Natural killer cell (primary cell): ENCODE data around the gene HOXD13. TPM values are rescaled to one million over a fixed set of nuclear protein-coding genes. Genes with fewer than 3 reads are reported as not detected.

Experiments used
- ATAC-seq, 3 donors: fragments of 150-1000 bp in 2 of 3; fragments of 200-7000 bp in 1 of 3; cut with Tn5 transposase; 1 replicate in 1 of 3; 2 replicates in 2 of 3; pipeline ENCODE4 v1.10.0; 2021; ENCODE audit warnings: mild to moderate bottlenecking in 2 of 3, moderate library complexity in 2 of 3
- DNase-seq, 2 donors: peaks; one replicate each; pipeline versions ENCODE4 v3.0.0 to v3.0.0-alpha.2; 2013 to 2021; ENCODE audit warnings: mixed read lengths in 1 of 2
- H3K27ac ChIP-seq: one replicate; pipeline ENCODE4 v1.5.1; 2013; ENCODE audit warnings: mild to moderate bottlenecking, low read length
- H3K27me3 ChIP-seq: one replicate; pipeline ENCODE4 v1.6.1; 2013; ENCODE audit warnings: low read length; ENCODE audit not compliant: control insufficient read depth, insufficient read depth
- H3K36me3 ChIP-seq: one replicate; pipeline ENCODE4 v1.6.1; 2013; ENCODE audit warnings: low read length; ENCODE audit not compliant: control insufficient read depth, insufficient read depth
- H3K4me1 ChIP-seq: one replicate; pipeline ENCODE4 v1.6.1; 2013; ENCODE audit warnings: low read length; ENCODE audit not compliant: control insufficient read depth, insufficient read depth
- H3K4me3 ChIP-seq: one replicate; pipeline ENCODE4 v1.5.1; 2013; ENCODE audit warnings: low read length
- H3K9me3 ChIP-seq: one replicate; pipeline ENCODE4 v1.6.1; 2013; ENCODE audit warnings: low read length; ENCODE audit not compliant: control insufficient read depth, insufficient read depth
- H3K27ac Mint-ChIP-seq, 2 donors: one replicate each; pipeline ENCODE4 v1.8.0; 2022; ENCODE audit warnings: mild to moderate bottlenecking in 2 of 2, mixed read lengths in 2 of 2, moderate library complexity in 1 of 2
- H3K27me3 Mint-ChIP-seq, 2 donors: one replicate each; pipeline ENCODE4 v1.8.0; 2022; ENCODE audit warnings: low read depth in 2 of 2, mixed read lengths in 2 of 2
- H3K36me3 Mint-ChIP-seq: one replicate; pipeline ENCODE4 v1.8.0; 2022; ENCODE audit warnings: mixed read lengths
- H3K4me1 Mint-ChIP-seq, 2 donors: one replicate each; pipeline ENCODE4 v1.8.0; 2022; ENCODE audit warnings: mixed read lengths in 2 of 2
- H3K4me3 Mint-ChIP-seq: one replicate; pipeline ENCODE4 v1.8.0; 2022; ENCODE audit warnings: mild to moderate bottlenecking, moderate library complexity, mixed read lengths
- H3K9me3 Mint-ChIP-seq, 2 donors: one replicate each; pipeline ENCODE4 v1.8.0; 2022; ENCODE audit warnings: mixed read lengths in 2 of 2
- CTCF ChIP-seq: fragments of 200-600 bp; IDR thresholded peaks from one replicate; pipeline ENCODE4 v1.8.0; 2022; ENCODE audit warnings: antibody characterized with exemption
- WGBS: methylation state at CpG from one replicate; pipeline ENCODE4 v1.1.7; 2013; ENCODE audit warnings: missing lambda C conversion rate; ENCODE audit not compliant: insufficient coverage; 5-methylcytosine and 5-hydroxymethylcytosine counted together
- intact Hi-C: fragments of 100-400 bp; cut with micrococcal nuclease; formaldehyde crosslinking; loops from one replicate; pipeline ENCODE4 v1.14.2; 2022
- total RNA-seq, 4 donors: library from RNA; stranded (reverse); fragments of 120-200 nt in 1 of 4; gene quantifications; one replicate each; pipeline versions ENCODE4 v1.2.3 to v1.2.4, GENCODE V29; 2013 to 2022

The HOXD13 gene
- total RNA-seq, 3 donors from 2014 or later (not counting 1 experiment from before 2014, with no cell fraction given): not detected

GRCh38 chr2:176122052-176122682 is 29.6 kb downstream of the HOXD13 start:
- H3K27ac Mint-ChIP-seq: no peak overlapping the region
- no peak overlapping the region for H3K27ac ChIP-seq
- H3K9me3 Mint-ChIP-seq: peaks cover 2% of the 10 kb centered on the region in 2 donors
- DNase-seq (no peak), ATAC-seq (peak in 2 of 3 donors; percentile 31 to 45)
- peaks cover 8% of the 10 kb centered on the region for H3K9me3 ChIP-seq
- peak overlapping the region; percentile 80 for H3K4me3 Mint-ChIP-seq
- H3K36me3 Mint-ChIP-seq: peaks cover 14% of the 10 kb centered on the region
- peaks cover 9 to 11% of the 10 kb centered on the region in 2 donors for H3K4me1 Mint-ChIP-seq
- H3K4me3 ChIP-seq: no peak overlapping the region
- 7% methylated on average over 43 of the region's 47 CpGs for WGBS
- peaks cover 86% of the 10 kb centered on the region for H3K27me3 ChIP-seq
- intact Hi-C loops: loop anchor here (5.0 kb wide), 1 partner anchor 35 kb away; no protein-coding TSS in a partner anchor
- no peaks in the 10 kb centered on the region for H3K36me3 ChIP-seq
- no peak for TF ChIP-seq CTCF
- peaks cover 78 to 79% of the 10 kb centered on the region in 2 donors for H3K27me3 Mint-ChIP-seq
- H3K4me1 ChIP-seq: peaks cover 13% of the 10 kb centered on the region

GRCh38 chr2:176122683-176123410 is 30.3 kb downstream of the HOXD13 start, which contains the start of gene HOXD9:
Gene HOXD9 (plus strand): TSS chr2:176122719. CDS start chr2:176122769, 50 bp downstream.
- peak in 1 of 2 donors; percentile 45 for DNase-seq
- WGBS: 5% methylated on average over 84 of the region's 84 CpGs
- peaks cover 13% of the 10 kb centered on the region for H3K36me3 Mint-ChIP-seq
- Histone ChIP-seq H3K27me3 (peaks cover 86% of the 10 kb centered on the region), H3K4me1 (peaks cover 13% of the 10 kb centered on the region), H3K4me3 (no peak within 1 kb of the TSS), H3K9me3 (peaks cover 8% of the 10 kb centered on the region), H3K27ac (no peak within 1 kb of the TSS), H3K36me3 (no peaks in the 10 kb centered on the region)
- peak in 2 of 3 donors; percentile 61 to 71 for ATAC-seq
- intact Hi-C loops: loop anchor here (5.0 kb wide), 1 partner anchor 36 kb away; no protein-coding TSS in a partner anchor
- H3K9me3 Mint-ChIP-seq: peaks cover 2% of the 10 kb centered on the region in 2 donors
- H3K4me1 Mint-ChIP-seq: peaks cover 11% of the 10 kb centered on the region in 2 donors
- no peak for TF ChIP-seq CTCF
- H3K4me3 Mint-ChIP-seq: peak within 1 kb of the TSS; percentile 80
- peaks cover 78 to 80% of the 10 kb centered on the region in 2 donors for H3K27me3 Mint-ChIP-seq
- no peak within 1 kb of the TSS for H3K27ac Mint-ChIP-seq

- no peak overlapping the region for H3K27ac Mint-ChIP-seq
- H3K4me3 Mint-ChIP-seq: peak overlapping the region; percentile 45
- no peaks in the 10 kb centered on the region for H3K36me3 ChIP-seq
Measured at GRCh38 chr2:176123411-176124109, 31.0 kb downstream of the HOXD13 start.

More at GRCh38 chr2:176123411-176124109, 31.0 kb downstream of the HOXD13 start:
- peaks cover 86% of the 10 kb centered on the region for H3K27me3 ChIP-seq
- H3K4me1 ChIP-seq: peaks cover 17% of the 10 kb centered on the region
- Mint-ChIP-seq H3K36me3 (peaks cover 13% of the 10 kb centered on the region), H3K27me3 (peaks cover 78 to 80% of the 10 kb centered on the region in 2 donors), H3K4me1 (peaks cover 13% of the 10 kb centered on the region in 2 donors), H3K9me3 (peaks cover 2% of the 10 kb centered on the region in 2 donors)
- TF ChIP-seq CTCF: no peak
- DNase-seq (no peak), ATAC-seq (no peak)
- peaks cover 4% of the 10 kb centered on the region for H3K9me3 ChIP-seq
- intact Hi-C loops: loop anchor here (5.0 kb wide), 1 partner anchor 36 kb away; no protein-coding TSS in a partner anchor
- 10% methylated on average over 40 of the region's 40 CpGs for WGBS
- H3K4me3 ChIP-seq: no peak overlapping the region
- no peak overlapping the region for H3K27ac ChIP-seq
